ENCODE results near the gene NHSL2.

Gene NHSL2

GRCh38 chrX:72057331-72057730 is 146.7 kb downstream of the NHSL2 start:
- no peak for TF ChIP-seq CTCF (IDR thresholded peaks at IDR 0.05)

- no peak for TF ChIP-seq CTCF (IDR thresholded peaks at IDR 0.05)
Measured at GRCh38 chrX:72057849-72058248, 147.2 kb downstream of the NHSL2 start.

DNA sequence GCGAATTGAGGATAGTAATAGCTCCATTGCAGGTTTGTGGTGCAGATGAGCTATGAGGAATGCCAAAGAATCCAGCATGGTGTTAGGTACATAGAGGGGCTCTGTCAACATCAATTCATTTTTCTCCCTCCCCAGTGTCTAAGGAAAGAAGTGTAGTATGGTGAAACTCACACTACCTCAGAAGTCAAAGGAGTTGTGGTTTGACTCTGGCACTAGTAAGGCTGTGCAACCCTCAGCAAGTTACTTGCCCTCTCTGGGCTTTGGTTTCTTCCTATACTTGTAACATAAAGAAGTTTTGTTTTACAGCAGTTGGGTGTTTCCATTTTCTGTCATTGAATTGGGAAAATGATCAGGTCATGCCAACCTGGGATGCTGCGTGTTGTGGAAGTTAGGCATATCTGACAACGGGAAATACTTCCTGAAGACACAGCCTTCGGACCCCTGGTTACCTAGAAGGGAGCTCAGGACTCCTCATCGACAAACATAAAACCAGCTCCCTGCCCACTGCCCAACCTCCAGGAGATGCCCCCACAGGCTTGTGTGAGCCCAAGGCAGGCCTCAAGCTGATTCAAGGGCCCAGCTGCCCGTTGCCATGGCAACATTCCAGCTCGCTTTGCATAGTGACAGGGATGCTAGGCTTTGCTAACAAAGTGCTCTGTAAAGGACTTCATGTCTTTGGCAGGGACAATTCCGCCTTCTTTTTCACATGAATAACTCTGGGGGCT is 149.7 kb downstream of the NHSL2 start:
- no peak for TF ChIP-seq CTCF (IDR thresholded peaks at IDR 0.05)

DNA sequence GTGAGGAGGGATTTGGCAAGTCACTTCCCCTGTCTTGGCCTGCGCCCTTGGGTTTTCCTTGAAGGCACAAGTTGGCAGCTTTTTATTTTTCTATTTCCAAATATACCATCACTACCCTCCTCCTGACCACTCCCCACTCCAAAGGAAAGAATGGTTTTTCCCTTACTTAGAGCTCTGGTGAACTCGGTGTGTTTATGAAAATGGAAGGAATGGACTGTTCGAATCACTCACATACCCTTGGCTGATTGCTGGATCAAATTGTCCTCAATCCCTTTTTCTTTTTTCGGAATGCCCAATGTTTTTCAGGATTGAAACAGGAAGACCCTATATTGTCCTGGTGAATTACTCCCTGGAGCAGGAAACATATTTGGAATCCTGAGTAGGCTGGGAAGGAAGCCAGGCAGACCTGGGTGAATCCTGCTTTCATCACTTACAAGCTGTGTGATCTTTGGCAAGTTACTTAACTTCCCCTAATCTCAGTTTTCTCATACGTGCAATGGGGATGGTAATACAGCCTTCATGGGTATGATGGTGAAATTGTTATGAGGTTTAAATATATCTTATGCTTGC is 150.4 kb downstream of the NHSL2 start:
- no peak for TF ChIP-seq CTCF (IDR thresholded peaks at IDR 0.05)

- no peak for TF ChIP-seq CTCF (IDR thresholded peaks at IDR 0.05)
Measured at GRCh38 chrX:72062916-72063315, 152.3 kb downstream of the NHSL2 start.

DNA sequence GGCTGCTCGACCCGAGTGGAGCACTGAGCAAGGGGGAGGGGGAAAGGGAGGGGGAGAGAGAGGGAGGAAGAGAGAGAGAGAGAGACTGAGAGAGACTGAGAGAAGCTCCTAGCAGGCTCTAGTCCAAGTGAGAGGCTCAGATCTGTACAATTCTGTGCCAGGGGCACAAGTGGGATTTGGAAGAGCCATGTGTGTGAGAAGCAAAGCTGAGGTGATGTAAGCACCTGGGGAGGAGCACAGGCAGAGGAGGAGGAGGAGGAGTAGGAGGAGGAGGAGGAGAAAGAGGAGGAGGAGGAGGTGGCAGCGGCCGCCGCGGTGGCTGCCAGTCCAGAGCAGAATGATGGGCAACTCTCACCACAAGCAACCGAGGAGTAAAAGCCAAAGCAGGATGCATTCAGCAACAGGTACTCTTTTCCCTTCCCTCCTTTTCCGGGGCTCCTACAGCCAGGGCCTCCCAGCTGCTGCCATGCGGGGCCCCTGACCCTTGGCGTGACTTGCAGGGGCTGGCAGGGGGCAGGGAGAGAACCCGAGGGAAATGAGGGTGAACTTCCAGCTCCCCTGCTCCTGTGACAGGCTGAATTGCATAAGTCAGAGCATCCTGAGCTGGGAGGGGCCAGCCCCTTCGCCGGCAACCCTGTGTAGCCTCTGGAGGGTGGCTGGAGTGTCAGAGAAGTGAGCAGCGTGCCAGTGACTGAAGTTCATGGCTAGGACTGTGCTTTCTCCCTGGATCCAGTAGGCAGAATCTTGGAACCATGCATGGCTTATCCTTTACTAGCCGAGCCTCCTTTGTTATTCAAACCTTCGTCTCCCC is 158.9 kb downstream of the NHSL2 start:
- no peak for TF ChIP-seq CTCF (IDR thresholded peaks at IDR 0.05)

DNA sequence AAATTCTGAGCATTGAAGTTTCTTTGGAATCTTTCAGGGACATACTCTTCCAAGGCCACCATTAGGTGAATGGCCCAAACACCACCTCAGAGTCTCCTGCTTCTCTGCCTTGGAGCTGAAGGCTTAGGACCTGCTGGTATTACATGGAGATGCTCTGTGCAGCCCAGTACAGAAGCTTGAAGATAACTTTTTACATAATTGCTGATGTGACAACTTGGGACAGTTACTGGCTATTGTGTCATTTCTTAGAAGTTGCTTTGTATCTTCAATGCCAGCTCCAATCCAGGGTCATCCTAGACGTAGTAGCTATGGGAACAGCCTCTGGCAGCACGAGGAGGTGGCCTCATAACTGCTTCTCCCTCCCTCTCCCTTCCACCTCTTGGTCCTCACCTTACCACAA is 160.6 kb downstream of the NHSL2 start:
- no peak for TF ChIP-seq CTCF (IDR thresholded peaks at IDR 0.05)
